ENCODE data around the gene OR2A25.

OR2A25 gene

GRCh38 chr7:144105211-144105610, 35.6 kb downstream of the OR2A25 start:
- TF ChIP-seq SIN3A (IDR thresholded peaks at IDR 0.05; ENCODE audit: borderline replicate concordance, insufficient read depth, low read length) = no peak
- no peak for TF ChIP-seq POLR2AphosphoS5 (IDR thresholded peaks at IDR 0.05; ENCODE audit: low read depth, low read length)
- TF ChIP-seq REST (IDR thresholded peaks at IDR 0.05; ENCODE audit: insufficient read depth in 1 of 2, low read depth in 2 of 2, low read length in 2 of 2) = no peak

- TF ChIP-seq REST (IDR thresholded peaks at IDR 0.05; ENCODE audit: insufficient read depth in 1 of 2, low read depth in 2 of 2, low read length in 2 of 2) = no peak
- no peak for TF ChIP-seq TAF1 (IDR thresholded peaks at IDR 0.05; ENCODE audit: borderline replicate concordance, insufficient read depth, low read length)
- no peak for TF ChIP-seq SIN3A (IDR thresholded peaks at IDR 0.05; ENCODE audit: borderline replicate concordance, insufficient read depth, low read length)
- no peak for TF ChIP-seq FOXP2 (optimal IDR thresholded peaks at IDR 0.05; ENCODE audit: borderline replicate concordance, extremely low read depth, extremely low read length, insufficient read depth)
Measured at GRCh38 chr7:144109283-144109682, 39.7 kb downstream of the OR2A25 start, which contains the start of gene OR2A2. TSS of gene OR2A2 (plus strand) at chr7:144109583. CDS start at chr7:144109583, 0 bp downstream.

DNA sequence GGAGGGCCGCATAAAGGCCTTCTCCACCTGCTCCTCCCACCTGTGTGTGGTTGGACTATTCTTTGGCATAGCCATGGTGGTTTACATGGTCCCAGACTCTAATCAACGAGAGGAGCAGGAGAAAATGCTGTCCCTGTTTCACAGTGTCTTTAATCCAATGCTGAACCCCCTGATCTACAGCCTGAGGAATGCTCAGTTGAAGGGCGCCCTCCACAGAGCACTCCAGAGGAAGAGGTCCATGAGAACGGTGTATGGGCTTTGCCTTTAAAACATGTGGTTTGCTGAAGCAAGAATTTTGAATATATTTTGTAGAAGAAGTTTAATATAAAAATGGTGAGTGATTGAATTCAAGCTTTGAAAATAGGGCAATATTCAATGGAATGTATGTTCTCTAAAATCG, 40.7 kb downstream of the OR2A25 start:
- TF ChIP-seq SIN3A (IDR thresholded peaks at IDR 0.05; ENCODE audit: borderline replicate concordance, insufficient read depth, low read length) = no peak
- TF ChIP-seq TAF1 (IDR thresholded peaks at IDR 0.05; ENCODE audit: borderline replicate concordance, insufficient read depth, low read length) = no peak
- no peak for TF ChIP-seq FOXP2 (optimal IDR thresholded peaks at IDR 0.05; ENCODE audit: borderline replicate concordance, extremely low read depth, extremely low read length, insufficient read depth)
- no peak for TF ChIP-seq POLR2AphosphoS5 (IDR thresholded peaks at IDR 0.05; ENCODE audit: low read depth, low read length)
- TF ChIP-seq REST (IDR thresholded peaks at IDR 0.05; ENCODE audit: insufficient read depth in 1 of 2, low read depth in 2 of 2, low read length in 2 of 2) = no peak

- no peak for TF ChIP-seq SIN3A (IDR thresholded peaks at IDR 0.05; ENCODE audit: borderline replicate concordance, insufficient read depth, low read length)
- TF ChIP-seq FOXP2 (optimal IDR thresholded peaks at IDR 0.05; ENCODE audit: borderline replicate concordance, extremely low read depth, extremely low read length, insufficient read depth) = no peak
- TF ChIP-seq POLR2AphosphoS5 (IDR thresholded peaks at IDR 0.05; ENCODE audit: low read depth, low read length) = no peak
- no peak for TF ChIP-seq TAF1 (IDR thresholded peaks at IDR 0.05; ENCODE audit: borderline replicate concordance, insufficient read depth, low read length)
- no peak for TF ChIP-seq REST (IDR thresholded peaks at IDR 0.05; ENCODE audit: insufficient read depth in 1 of 2, low read depth in 2 of 2, low read length in 2 of 2)
Measured at GRCh38 chr7:144113651-144114050, 44.0 kb downstream of the OR2A25 start.

- TF ChIP-seq FOXP2 (optimal IDR thresholded peaks at IDR 0.05; ENCODE audit: borderline replicate concordance, extremely low read depth, extremely low read length, insufficient read depth) (no peak), SIN3A (IDR thresholded peaks at IDR 0.05; ENCODE audit: borderline replicate concordance, insufficient read depth, low read length) (no peak), POLR2AphosphoS5 (IDR thresholded peaks at IDR 0.05; ENCODE audit: low read depth, low read length) (no peak), TAF1 (IDR thresholded peaks at IDR 0.05; ENCODE audit: borderline replicate concordance, insufficient read depth, low read length) (no peak), REST (IDR thresholded peaks at IDR 0.05; ENCODE audit: insufficient read depth in 1 of 2, low read depth in 2 of 2, low read length in 2 of 2) (no peak)
Measured at GRCh38 chr7:144118341-144118740, 48.7 kb downstream of the OR2A25 start.

Data from PFSK-1 (cell line).